Activated naive CD8-positive, alpha-beta T cell treated with anti-CD3 and anti-CD28 coated beads, Interleukin-2, amount 10 ng/mL, durations not matched to agents 7 days and 5 days (primary cell): Measurements from ENCODE around the gene ECM1. TPM values are rescaled to one million over a fixed set of nuclear protein-coding genes. Genes with fewer than 3 reads are reported as not detected.
A peak's percentile ranks its signal among the peaks of the same experiment; 100 is the strongest.

Experiments
- ATAC-seq: fragments of 150-1000 bp; cut with Tn5 transposase; one replicate; pipeline ENCODE4 v1.10.0; 2021; ENCODE audit warnings: low read depth, moderate library complexity
- POLR2A ChIA-PET: fragments of 350-600 bp; sonication (Branson Sonifier 250); formaldehyde crosslinking; loops from one replicate; lab custom pipeline; 2021; ENCODE audit warnings: antibody characterized with exemption; lab: Charles Lee
- DNase-seq: peaks from one replicate; pipeline ENCODE4 v3.0.0; 2021
- H3K27ac Mint-ChIP-seq: one replicate; pipeline ENCODE4 v1.8.0; 2022; ENCODE audit warnings: mild to moderate bottlenecking, mixed read lengths
- H3K27me3 Mint-ChIP-seq: one replicate; pipeline ENCODE4 v1.8.0; 2022; ENCODE audit warnings: mild to moderate bottlenecking, moderate library complexity, mixed read lengths
- H3K36me3 Mint-ChIP-seq: one replicate; pipeline ENCODE4 v1.8.0; 2021; ENCODE audit warnings: mild to moderate bottlenecking, mixed read lengths
- H3K4me1 Mint-ChIP-seq: one replicate; pipeline ENCODE4 v1.8.0; 2021; ENCODE audit warnings: mixed read lengths
- H3K4me3 Mint-ChIP-seq: one replicate; pipeline ENCODE4 v1.8.0; 2022; ENCODE audit warnings: mild to moderate bottlenecking, moderate library complexity, mixed read lengths
- H3K9me3 Mint-ChIP-seq: one replicate; pipeline ENCODE4 v1.8.0; 2021; ENCODE audit warnings: mixed read lengths
- microRNA-seq: library from miRNA; unstranded; fragments of <30 nt; microRNA quantifications from one replicate; pipeline ENCODE4 v1.2.0, GENCODE V29; 2022
- total RNA-seq, 2 experiments: library from RNA; stranded (reverse); gene quantifications; one replicate each; pipeline ENCODE4 v1.2.3, GENCODE V29; 2021

ECM1 gene
- total RNA-seq, 2 experiments from 2014 or later = 1.4 to 1.7 TPM

GRCh38 chr1:150558761-150559655, 51.1 kb downstream of the ECM1 start:
- Mint-ChIP-seq H3K27me3 (no peaks in the 10 kb centered on the region), H3K4me1 (peaks cover 28% of the 10 kb centered on the region), H3K36me3 (peaks cover 2% of the 10 kb centered on the region), H3K27ac (peak overlapping the region; percentile 12), H3K4me3 (no peak overlapping the region), H3K9me3 (no peaks in the 10 kb centered on the region)
- no peak for DNase-seq
- no peak for ATAC-seq
- POLR2A ChIA-PET = interaction anchor here (1.0 to 13.9 kb wide), 6 partner anchors 7 to 71 kb away, joined by 3 to 1003 read pairs (median 46); partner anchors contain the start of genes ENSA, MCL1 and TARS2

GRCh38 chr1:150559656-150560010, 51.7 kb downstream of the ECM1 start:
- H3K36me3 Mint-ChIP-seq = peaks cover 2% of the 10 kb centered on the region
- DNase-seq (no peak), ATAC-seq (no peak)
- no peak overlapping the region for H3K4me3 Mint-ChIP-seq
- H3K27ac Mint-ChIP-seq = no peak overlapping the region
- POLR2A ChIA-PET = interaction anchor here (0.6 to 13.9 kb wide), 7 partner anchors 8 to 98 kb away, joined by 3 to 1003 read pairs (median 22); partner anchors contain the start of genes ENSA, MCL1 and TARS2
- H3K9me3 Mint-ChIP-seq = no peaks in the 10 kb centered on the region
- H3K4me1 Mint-ChIP-seq = peaks cover 32% of the 10 kb centered on the region
- no peaks in the 10 kb centered on the region for H3K27me3 Mint-ChIP-seq

GRCh38 chr1:150560011-150560438, 52.1 kb downstream of the ECM1 start:
- DNase-seq (peak; percentile 77), ATAC-seq (peak; percentile 13)
- peaks cover 2% of the 10 kb centered on the region for H3K36me3 Mint-ChIP-seq
- peaks cover 36% of the 10 kb centered on the region for H3K4me1 Mint-ChIP-seq
- H3K9me3 Mint-ChIP-seq = no peaks in the 10 kb centered on the region
- no peaks in the 10 kb centered on the region for H3K27me3 Mint-ChIP-seq
- H3K27ac Mint-ChIP-seq = peak overlapping the region; percentile 67
- POLR2A ChIA-PET = interaction anchor here (0.6 to 13.9 kb wide), 9 partner anchors 8 to 98 kb away, joined by 3 to 1003 read pairs (median 22); partner anchors contain the start of genes ENSA, MCL1 and TARS2
- H3K4me3 Mint-ChIP-seq = peak overlapping the region; percentile 97

- Mint-ChIP-seq H3K27me3 (no peaks in the 10 kb centered on the region), H3K4me1 (peaks cover 37% of the 10 kb centered on the region), H3K36me3 (peaks cover 3% of the 10 kb centered on the region), H3K27ac (peak overlapping the region; percentile 100), H3K9me3 (no peaks in the 10 kb centered on the region), H3K4me3 (peak overlapping the region; percentile 97)
- DNase-seq (peak; percentile 85), ATAC-seq (peak; percentile 35)
- POLR2A ChIA-PET = interaction anchor here (0.5 to 13.9 kb wide), 20 partner anchors 8 to 674 kb away, joined by 3 to 1003 read pairs (median 6); partner anchors contain the start of genes CTSS, ENSA, FALEC and MCL1
Measured at GRCh38 chr1:150560576-150561253, 52.8 kb downstream of the ECM1 start.

- Mint-ChIP-seq H3K4me3 (peak overlapping the region; percentile 97), H3K9me3 (no peaks in the 10 kb centered on the region), H3K4me1 (peaks cover 39% of the 10 kb centered on the region), H3K27ac (peak overlapping the region; percentile 100), H3K27me3 (no peaks in the 10 kb centered on the region), H3K36me3 (peaks cover 3% of the 10 kb centered on the region)
- ATAC-seq = peak; percentile 31
- POLR2A ChIA-PET = interaction anchor here (0.6 to 13.9 kb wide), 24 partner anchors 10 to 675 kb away, joined by 3 to 1003 read pairs (median 5); partner anchors contain the start of genes APH1A, C1orf56, CTSS and ENSA
- DNase-seq = peak; percentile 79
Measured at GRCh38 chr1:150561254-150561973, 53.5 kb downstream of the ECM1 start.

- ATAC-seq (peak; percentile 61), DNase-seq (peak; percentile 87)
- H3K9me3 Mint-ChIP-seq = no peaks in the 10 kb centered on the region
- peak overlapping the region; percentile 100 for H3K27ac Mint-ChIP-seq
- peaks cover 43% of the 10 kb centered on the region for H3K4me1 Mint-ChIP-seq
- POLR2A ChIA-PET = interaction anchor here (0.8 to 13.9 kb wide), 17 partner anchors 10 to 675 kb away, joined by 3 to 1003 read pairs (median 7); partner anchors contain the start of genes APH1A, C1orf56, CTSS and ENSA
- peaks cover 3% of the 10 kb centered on the region for H3K36me3 Mint-ChIP-seq
- no peaks in the 10 kb centered on the region for H3K27me3 Mint-ChIP-seq
- peak overlapping the region; percentile 97 for H3K4me3 Mint-ChIP-seq
Measured at GRCh38 chr1:150561974-150562445, 54.1 kb downstream of the ECM1 start.

GRCh38 chr1:150562446-150563339, 54.8 kb downstream of the ECM1 start:
- no peaks in the 10 kb centered on the region for H3K27me3 Mint-ChIP-seq
- ATAC-seq (peak; percentile 7), DNase-seq (peak; percentile 64)
- peak overlapping the region; percentile 97 for H3K4me3 Mint-ChIP-seq
- H3K4me1 Mint-ChIP-seq = peaks cover 49% of the 10 kb centered on the region
- peak overlapping the region; percentile 100 for H3K27ac Mint-ChIP-seq
- POLR2A ChIA-PET = interaction anchor here (0.8 to 13.9 kb wide), 20 partner anchors 11 to 676 kb away, joined by 3 to 1003 read pairs (median 5); partner anchors contain the start of genes APH1A, C1orf56, CTSK and ENSA
- peaks cover 3% of the 10 kb centered on the region for H3K36me3 Mint-ChIP-seq
- H3K9me3 Mint-ChIP-seq = no peaks in the 10 kb centered on the region

Small RNA genes lying within 50 kb of the gene (microRNA-seq; reads per million reads assigned to microRNA genes)
- gene MIR4257 (not detected), gene MIR6878 (not detected)

Other genes with a start within 250 kb of the ECM1 start
- 100 to 1,000 TPM; 127 to 128 TPM for gene APH1A, start 239.1 kb upstream of the ECM1 start, total RNA-seq
- 1 to 10 TPM; 1.7 to 3.5 TPM for gene C1orf54, start 235.3 kb upstream of the ECM1 start, total RNA-seq
- gene CIART, start 225.6 kb upstream of the ECM1 start, total RNA-seq = 1 to 10 TPM in 1 of 2 experiments, under 1 TPM in 1; 0.91 to 1.7 TPM
- gene MRPS21, start 214.2 kb upstream of the ECM1 start, total RNA-seq = 10 to 100 TPM; 73.3 to 75.9 TPM
- gene PRPF3, start 186.6 kb upstream of the ECM1 start, total RNA-seq = 100 to 1,000 TPM; 103 to 110 TPM
- 10 to 100 TPM; 42.2 to 42.3 TPM for gene RPRD2, start 144.0 kb upstream of the ECM1 start, total RNA-seq
- 10 to 100 TPM; 41.6 to 42.9 TPM for gene TARS2, start 20.7 kb upstream of the ECM1 start, total RNA-seq
- under 1 TPM; 0.58 to 0.60 TPM for gene FALEC, start 7.6 kb downstream of the ECM1 start, total RNA-seq
- gene ADAMTSL4, start 41.3 kb downstream of the ECM1 start, total RNA-seq = under 1 TPM; 0.11 to 0.30 TPM
- gene MCL1, start 71.5 kb downstream of the ECM1 start, total RNA-seq = 100 to 1,000 TPM; 302 to 303 TPM
- gene ENSA, start 121.5 kb downstream of the ECM1 start, total RNA-seq = 100 to 1,000 TPM; 161 to 172 TPM
- gene GOLPH3L, start 189.0 kb downstream of the ECM1 start, total RNA-seq = 10 to 100 TPM; 22.2 to 22.6 TPM
- under 1 TPM; 0.62 to 0.69 TPM for gene HORMAD1, start 212.8 kb downstream of the ECM1 start, total RNA-seq